Spleen (tissue), 7 donors: Measurements from ENCODE around the gene TBCD.

Experiments used
- POLR2A ChIP-seq, 3 donors: fragments of 450-650 bp; IDR thresholded peaks; one replicate each; pipeline ENCODE4 v1.5.1; 2017; ENCODE audit warnings: antibody characterized with exemption in 3 of 3, mild to moderate bottlenecking in 1 of 3
- TF ChIP-seq, protein P1 (sequence below), 11 experiments: fragments of 200-600 bp in 7 of 11; fragments of 450-650 bp in 4 of 11; sonication (generic) in 4 of 11; IDR thresholded peaks in 8 of 11; conservative IDR thresholded peaks in 3 of 11; 1 replicate in 7 of 11; 2 replicates in 4 of 11; pipeline versions ENCODE4 v1.4.0 to v1.8.0; 2016 to 2021; ENCODE audit warnings: antibody characterized with exemption in 11 of 11, inconsistent platforms in 4 of 11, mild to moderate bottlenecking in 1 of 11
- donor health status: DM: no; HTN: no; CAD: no; lungs with moderate emphysema.
- donor health status: DM: no; HTN: no; CAD: no.
- donor health status: DM: no; HTN: no; CAD: no.

DNA sequence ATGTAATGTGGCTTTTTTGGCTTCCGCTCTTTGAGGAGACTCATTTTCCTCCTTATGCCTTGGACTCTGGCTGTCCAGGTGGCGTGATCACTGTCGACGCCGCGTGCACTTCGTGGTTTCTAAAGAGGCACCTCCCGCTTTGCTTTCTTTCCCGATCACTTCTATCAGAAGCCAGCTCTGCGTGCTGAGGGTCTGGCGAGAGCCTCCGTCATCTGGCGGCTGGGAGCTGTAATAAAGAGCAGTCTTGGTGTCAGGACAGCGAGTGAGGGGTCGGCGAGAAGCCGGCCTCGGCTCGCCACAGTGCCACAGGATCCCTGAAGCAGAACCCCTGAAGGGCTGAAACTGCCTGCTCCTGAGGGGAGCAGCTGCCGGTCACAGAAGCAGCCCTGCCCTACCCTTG is 80.5 kb downstream of the TBCD start:
- TF ChIP-seq, protein P1, sequence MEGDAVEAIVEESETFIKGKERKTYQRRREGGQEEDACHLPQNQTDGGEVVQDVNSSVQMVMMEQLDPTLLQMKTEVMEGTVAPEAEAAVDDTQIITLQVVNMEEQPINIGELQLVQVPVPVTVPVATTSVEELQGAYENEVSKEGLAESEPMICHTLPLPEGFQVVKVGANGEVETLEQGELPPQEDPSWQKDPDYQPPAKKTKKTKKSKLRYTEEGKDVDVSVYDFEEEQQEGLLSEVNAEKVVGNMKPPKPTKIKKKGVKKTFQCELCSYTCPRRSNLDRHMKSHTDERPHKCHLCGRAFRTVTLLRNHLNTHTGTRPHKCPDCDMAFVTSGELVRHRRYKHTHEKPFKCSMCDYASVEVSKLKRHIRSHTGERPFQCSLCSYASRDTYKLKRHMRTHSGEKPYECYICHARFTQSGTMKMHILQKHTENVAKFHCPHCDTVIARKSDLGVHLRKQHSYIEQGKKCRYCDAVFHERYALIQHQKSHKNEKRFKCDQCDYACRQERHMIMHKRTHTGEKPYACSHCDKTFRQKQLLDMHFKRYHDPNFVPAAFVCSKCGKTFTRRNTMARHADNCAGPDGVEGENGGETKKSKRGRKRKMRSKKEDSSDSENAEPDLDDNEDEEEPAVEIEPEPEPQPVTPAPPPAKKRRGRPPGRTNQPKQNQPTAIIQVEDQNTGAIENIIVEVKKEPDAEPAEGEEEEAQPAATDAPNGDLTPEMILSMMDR (IDR thresholded peaks at IDR 0.05 in 8 of 11, conservative IDR thresholded peaks at IDR 0.05 in 3 of 11) = no peak
- no peak for TF ChIP-seq POLR2A (IDR thresholded peaks at IDR 0.05)
